ACHN (cell line): ENCODE data around the gene TRIM8.
A peak's percentile ranks its signal among the peaks of the same experiment; 100 is the strongest.

Source experiments
- DNase-seq: peaks from one replicate; pipeline ENCODE4 v3.0.0-alpha.2; 2015
- in situ Hi-C: cut with HindIII; loops from 2 replicates; pipeline ENCODE4 v1.10.0; 2017; ENCODE audit warnings: low sequenced_read_pairs, low pct_ligation_motif_present, low pct_unique_long_range_greater_than_20kb

The TRIM8 gene

GRCh38 chr10:102613785-102614184 is 30.5 kb upstream of the TRIM8 start:
- no peak for DNase-seq
- in situ Hi-C loops = no loop called here

- in situ Hi-C loops = no loop called here
- no peak for DNase-seq
Measured at GRCh38 chr10:102614888-102615287, 29.4 kb upstream of the TRIM8 start.

DNA sequence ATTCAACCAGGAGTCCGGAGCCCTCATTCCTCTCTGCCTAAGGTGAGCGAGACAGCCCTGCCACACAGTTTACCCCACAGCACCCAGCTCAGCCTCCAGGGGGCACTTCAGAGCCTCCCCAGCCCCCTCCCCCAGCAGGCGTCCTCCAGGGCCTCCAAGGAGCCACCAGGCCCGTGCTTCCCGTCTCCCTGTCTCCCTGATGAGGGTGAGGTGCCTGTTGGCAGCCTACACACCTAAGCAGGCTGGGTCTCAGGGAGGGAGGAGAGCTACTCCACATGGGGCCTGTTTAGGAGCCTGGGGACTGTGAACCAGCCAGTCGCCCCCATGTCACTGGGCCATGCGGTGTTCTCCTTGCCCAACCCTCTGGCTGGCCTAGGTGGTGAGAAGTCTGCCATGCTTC is 28.9 kb upstream of the TRIM8 start:
- peak; percentile 40 for DNase-seq
- in situ Hi-C loops = no loop called here

- in situ Hi-C loops = no loop called here
Measured at GRCh38 chr10:102616066-102616770, 28.1 kb upstream of the TRIM8 start.

DNA sequence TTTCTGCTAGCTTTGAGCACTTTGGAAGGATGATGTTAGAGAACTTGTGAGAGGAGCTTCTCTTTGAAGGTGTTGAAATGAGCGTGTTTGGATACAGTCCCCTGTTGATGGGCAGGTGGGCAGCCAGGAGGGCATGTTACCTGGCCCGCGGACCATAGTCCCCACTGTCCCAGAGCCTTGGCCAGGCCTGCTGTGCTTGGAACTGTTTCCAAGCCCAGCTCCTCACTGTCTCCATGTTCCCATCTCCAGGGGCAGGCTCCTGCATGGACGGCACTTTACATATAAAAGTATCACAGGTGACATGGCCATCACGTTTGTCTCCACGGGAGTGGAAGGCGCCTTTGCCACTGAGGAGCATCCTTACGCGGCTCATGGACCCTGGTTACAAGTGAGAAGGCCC is 27.2 kb upstream of the TRIM8 start:
- DNase-seq = no peak
- in situ Hi-C loops = no loop called here

More at GRCh38 chr10:102616066-102616770, 28.1 kb upstream of the TRIM8 start:
- DNase-seq = no peak

GRCh38 chr10:102617816-102618215 is 26.5 kb upstream of the TRIM8 start:
- in situ Hi-C loops = no loop called here
- no peak for DNase-seq

GRCh38 chr10:102619281-102619981 is 24.8 kb upstream of the TRIM8 start:
- in situ Hi-C loops = no loop called here
- DNase-seq = no peak

GRCh38 chr10:102620138-102620590 is 24.1 kb upstream of the TRIM8 start:
- in situ Hi-C loops = no loop called here
- DNase-seq = no peak

DNA sequence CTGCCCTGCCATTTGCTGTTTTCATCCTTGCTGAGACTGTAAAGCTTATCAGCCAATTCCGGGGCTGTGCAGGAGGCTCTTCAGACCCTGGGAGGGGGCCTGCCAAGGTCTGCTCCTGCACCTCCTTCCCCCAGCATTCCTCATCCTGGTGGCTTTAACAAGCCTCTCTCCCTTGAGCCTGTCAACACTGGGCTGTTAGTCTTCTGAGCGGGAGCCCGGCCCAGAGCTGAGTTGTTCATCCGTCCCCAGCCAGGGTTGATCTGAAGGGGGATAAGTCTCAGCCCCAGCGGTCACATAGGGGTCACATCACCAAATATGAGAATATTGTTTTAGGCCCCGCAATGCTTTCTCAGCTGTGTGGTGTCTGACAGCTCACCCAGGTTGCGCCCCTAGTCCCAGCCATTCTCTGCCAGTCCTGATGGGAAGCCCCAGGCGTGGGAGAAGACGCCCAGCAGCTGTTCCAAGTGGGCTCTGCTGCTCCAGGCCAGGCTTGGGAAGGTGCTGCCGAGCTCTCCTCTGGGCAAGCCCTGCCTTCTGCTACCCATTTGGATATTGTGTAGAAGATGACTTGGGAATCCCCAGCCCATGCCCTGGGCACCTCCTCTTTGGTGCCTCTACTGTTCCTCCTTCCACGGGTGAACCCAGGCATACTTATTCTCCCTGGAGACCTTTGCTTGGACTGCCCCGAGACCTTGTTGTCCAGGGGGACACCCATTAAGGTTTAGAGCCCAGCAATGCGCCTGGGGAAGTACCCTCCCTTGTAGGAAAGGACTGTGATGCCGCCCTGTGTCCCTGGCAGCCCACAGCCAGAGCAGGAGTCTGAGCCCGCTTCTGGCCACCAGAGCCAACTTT is 23.5 kb upstream of the TRIM8 start:
- DNase-seq = no peak
- in situ Hi-C loops = no loop called here

DNA sequence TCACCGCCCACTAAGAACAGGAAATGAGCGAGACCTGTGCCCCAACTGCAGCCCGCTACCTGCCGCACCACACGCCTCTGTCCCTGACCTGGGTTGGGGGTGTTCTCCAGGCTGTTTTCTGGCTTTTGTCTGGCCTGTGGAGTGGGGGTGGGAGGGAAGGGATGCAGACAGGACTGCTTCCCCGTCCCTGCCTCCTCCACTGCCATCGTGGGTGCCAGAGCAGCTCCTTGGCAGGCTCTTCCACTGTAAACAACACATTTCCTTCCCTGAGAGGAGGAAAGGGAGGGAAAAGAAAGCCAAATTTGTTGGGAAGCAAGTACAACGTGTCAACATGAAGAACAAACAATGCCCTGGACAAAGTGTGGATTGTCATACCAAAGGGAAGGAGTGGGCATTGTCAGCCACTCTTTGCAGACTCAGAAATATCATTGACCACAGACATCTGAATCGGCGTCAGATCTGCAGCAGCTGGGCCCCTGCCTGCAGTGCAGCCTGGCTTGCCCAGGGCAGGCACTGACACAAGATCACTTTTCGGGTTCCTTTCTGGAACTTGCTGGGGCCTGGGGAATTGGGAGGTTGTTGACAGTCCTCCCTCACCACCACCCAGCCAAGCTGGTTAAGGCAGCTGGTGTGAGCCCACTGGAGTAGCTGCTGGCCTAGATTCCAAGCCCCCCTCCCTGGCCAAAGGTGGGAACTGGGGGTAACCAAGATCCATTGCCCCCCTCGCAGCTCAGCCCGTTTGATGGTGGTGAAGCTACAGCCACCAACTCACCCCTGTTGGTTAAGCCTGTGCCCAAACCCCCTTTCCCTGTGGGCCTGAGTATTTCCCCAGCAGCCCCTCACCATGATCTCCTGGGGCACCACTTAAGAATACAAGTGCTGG is 22.6 kb upstream of the TRIM8 start:
- no peak for DNase-seq
- in situ Hi-C loops = no loop called here

DNA sequence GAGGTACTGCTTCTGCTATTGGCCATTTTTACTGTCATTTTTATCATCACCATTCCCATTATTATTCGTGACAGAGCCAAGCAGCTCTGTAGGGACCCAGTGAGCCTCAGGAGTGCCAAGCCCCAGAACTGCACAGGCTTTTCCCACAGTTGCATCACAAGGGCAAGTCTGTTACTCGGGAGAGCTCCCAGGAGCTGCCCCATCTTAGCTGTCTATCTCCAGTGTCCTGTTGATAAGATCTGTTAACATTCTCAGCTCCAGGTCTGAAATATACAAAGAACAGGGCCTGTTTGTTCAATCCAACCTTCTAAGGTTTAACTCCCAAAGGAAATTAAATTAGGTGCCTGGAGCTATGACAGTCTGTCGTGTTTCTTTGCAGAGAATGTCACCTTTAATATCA is 20.2 kb upstream of the TRIM8 start:
- in situ Hi-C loops = no loop called here
- no peak for DNase-seq

DNA sequence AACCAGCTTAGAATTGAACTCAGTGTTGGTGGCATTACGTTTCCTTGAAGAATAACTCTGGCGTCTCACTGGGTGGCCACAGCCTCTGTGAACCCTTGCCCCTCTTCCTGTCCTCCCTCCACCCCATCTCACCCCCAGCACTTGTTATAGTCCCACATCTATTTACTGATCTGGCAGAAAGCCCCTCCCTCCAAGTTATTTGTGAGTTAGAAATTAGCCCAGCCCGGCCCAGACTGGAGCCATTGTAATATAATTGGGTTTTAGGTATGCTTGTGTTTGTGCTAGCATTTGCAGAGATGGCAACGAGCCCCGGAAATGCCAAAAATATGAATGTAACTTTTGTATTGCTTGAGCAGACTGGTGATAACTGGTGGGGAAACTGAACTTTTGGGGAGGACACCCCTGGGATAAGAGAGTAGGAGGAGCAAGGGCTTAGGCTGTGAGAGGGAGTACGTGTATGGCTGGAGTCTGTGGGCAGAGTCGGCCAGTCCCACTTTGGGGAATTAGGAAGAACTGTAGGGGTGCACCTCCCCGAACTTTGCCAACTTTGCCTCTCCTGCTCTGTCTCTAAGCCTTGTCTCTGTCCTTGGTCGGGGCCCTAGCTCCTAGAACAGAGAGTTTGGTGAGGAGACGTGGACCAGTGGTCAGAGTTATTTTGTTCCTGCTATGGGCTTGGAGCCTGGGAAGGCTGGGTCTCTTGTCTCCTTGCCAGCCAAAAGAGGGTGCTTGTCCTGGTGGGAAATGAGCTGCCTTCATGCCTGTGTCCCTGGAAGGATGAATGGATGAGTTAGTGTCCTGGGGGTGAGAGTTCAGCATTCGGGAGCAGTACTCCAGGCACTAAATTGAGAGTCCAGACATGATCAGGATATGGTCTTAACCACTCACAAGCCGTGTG is 19.3 kb upstream of the TRIM8 start:
- in situ Hi-C loops = no loop called here
- DNase-seq = peak; percentile 52

GRCh38 chr10:102626026-102626685 is 18.1 kb upstream of the TRIM8 start:
- in situ Hi-C loops = no loop called here
- no peak for DNase-seq

DNA sequence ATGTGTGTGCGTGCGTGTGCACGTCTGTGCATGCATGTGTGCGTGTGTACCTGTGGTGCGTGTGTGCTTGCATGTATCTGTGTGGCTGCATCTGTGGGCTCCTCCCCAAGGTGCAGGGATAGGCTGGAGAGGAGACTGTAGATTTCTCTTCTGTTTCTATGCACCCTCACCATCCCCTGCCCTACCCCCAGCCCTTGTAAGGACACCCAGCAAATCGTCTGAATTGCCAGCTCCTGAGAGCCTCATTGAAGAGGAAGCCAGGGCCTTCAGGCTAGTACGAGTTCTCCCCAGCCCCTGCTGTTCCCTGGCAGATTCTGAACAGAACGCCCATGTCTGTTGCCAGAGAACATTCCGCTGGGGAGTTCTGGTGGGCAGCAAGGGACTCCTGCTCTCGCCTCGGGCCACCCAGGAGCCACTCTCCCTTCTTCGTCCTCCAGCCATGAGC is 17.0 kb upstream of the TRIM8 start:
- in situ Hi-C loops = no loop called here
- no peak for DNase-seq

- DNase-seq = peak; percentile 73
- in situ Hi-C loops = no loop called here
Measured at GRCh38 chr10:102627736-102628293, 16.5 kb upstream of the TRIM8 start.

DNA sequence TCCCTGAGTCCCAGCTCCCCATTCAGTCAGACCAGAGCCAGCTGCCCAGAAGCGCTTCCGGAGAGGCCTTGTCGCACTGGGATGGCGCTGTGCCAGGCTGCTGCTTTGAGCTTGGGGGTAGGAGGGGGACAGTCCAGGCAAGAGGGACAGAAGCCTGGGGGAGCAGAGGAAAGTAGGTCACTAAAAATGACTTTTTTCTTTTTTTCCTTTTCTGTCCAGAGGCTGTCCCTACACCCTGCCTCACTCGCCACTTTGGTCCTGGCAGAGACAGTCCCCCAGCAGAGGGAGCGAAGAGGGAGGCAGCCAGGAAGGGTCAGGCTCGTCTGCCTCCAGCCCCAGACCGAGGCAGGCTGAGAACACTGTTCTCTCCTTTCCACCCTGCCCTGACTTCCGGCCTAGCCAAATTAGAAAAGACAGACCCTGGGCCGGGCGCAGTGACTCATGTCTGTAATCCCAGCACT is 15.8 kb upstream of the TRIM8 start:
- peak; percentile 40 for DNase-seq
- in situ Hi-C loops = no loop called here
